Fibroblast of skin of left quadriceps (primary cell): ENCODE results near the gene PCID2.

Experiments
- DNase-seq, 2 experiments: peaks; one replicate each; pipeline ENCODE4 v3.0.0-alpha.2; 2013; ENCODE audit warnings: low read depth in 2 of 2

The PCID2 gene

DNA sequence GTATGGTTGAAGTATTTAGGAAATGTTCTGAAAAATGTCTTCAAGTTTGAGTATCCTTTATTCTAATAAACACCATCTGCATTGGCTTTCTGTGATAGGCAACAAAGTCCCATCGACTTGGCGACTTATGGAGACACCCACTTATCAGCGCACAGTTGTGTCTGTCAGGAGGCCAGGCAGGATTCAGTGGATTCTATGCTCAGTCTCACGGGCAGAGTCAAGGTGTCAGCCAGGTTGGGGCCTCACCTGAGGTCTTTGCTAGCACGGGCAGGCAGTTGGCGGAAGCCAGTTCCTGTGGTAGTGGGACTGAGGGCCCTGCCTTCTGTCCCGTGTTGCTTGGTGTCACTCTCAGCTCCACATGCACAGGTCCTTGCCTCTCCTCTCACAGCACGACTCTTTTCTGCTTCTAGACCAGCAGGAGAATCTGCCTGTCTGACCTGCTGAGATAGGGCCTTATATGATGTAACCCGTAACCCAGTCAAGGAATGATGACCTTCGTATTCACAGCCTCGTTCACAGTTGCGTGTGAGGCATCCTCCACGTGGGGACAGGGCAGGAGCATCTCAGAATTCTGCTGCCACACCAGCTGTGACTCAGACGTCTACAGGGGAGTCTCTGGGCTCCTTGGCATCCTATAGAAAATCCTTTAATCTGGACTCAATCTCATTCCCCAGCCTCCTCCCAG lies 10.9 kb upstream of the PCID2 start:
- no peak for DNase-seq

GRCh38 chr13:113218586-113218985 lies 10.1 kb upstream of the PCID2 start:
- no peak for DNase-seq

DNA sequence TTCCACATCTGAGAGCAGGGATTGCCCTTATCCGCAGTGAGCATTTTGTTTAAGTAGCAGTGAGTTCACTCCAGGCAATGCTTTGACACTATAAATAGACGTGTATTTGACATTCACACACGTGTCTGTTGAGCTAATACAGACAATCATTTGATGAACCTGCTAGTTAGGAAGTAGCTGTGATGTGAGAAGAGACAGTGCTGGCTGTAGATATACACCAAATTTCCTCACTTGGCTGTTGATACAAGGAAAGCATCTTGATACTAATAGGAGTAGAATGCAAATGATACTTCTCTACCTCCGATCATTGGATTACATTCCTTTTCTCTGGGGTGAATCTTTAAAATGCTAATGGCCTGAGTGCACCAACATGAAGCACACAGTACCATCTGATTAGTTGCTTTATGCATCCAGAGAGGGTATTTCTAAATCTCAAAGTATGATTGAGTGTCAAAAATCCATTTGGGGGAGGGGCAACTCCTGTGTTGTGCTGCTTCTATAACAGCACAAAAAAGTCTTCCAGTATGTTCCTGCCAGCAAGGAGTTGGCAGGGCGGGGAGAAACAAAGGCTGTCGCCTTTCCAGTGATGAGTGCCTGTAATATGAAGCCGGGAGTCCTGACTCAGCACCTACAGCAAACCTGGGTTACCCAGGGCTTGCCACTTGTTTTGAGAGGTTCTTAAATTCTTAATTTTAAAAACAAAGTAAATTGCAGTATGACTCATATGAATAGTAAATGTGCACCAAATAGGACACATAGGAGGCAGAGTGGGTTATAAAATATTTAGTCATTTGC lies 8.0 kb upstream of the PCID2 start:
- no peak for DNase-seq

DNA sequence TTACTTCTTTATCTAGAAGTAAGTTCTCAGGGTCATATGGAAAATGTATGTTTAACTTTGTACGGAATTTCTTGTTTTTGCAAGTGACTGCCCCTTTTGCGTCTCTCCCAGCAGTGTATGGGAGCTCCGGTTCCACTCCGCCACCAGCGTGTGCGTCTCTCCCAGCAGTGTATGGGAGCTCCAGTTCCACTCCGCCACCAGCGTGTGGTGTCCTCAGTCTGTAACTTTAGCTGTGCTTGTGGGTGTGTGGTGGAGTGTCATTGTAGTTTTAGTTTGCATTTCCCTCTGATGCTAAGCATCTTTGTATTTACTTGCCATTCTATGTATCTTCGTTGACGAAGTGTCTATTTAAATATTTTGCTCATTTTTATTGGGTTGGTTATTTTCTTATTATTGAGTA lies 3.3 kb upstream of the PCID2 start:
- DNase-seq = no peak

GRCh38 chr13:113210833-113211232 lies 2.4 kb upstream of the PCID2 start:
- DNase-seq = no peak

DNA sequence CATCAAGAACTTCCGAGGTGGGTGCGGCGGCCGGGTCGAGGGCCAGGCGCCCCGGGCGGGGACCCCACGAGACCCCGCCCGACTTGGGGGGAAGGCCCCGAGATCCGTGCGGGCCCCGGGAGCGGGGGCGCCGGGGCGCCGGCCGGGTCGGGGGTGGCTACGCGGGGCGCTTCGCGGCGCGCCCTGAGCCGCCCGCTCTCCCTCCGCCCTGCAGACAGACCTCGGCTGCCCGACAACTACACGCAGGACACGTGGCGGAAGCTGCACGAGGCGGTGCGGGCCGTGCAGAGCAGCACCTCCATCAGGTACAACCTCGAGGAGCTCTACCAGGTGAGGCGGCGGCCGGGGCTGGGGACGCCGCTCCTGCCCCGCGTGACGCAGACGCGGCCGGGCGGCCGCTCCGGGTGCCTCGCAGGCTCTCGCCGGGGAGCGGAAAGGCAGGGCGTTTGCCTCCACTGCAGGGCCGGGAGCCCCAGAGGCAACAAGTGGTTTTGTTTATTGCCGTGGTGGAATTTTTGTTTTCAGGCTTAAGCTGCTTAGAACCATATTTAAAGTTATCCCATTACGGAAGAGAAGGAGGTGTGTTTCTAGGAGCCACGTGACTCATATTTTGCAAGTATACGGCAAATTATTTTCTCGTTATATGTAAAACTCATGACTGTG lies 1.4 kb upstream of the PCID2 start:
- peak in 1 of 2 experiments; percentile 24 for DNase-seq

GRCh38 chr13:113209336-113209758 lies 878 bp upstream of the PCID2 start, which contains the start of gene CUL4A:
CUL4A (plus strand) TSS chr13:113209613; CDS start chr13:113209628, 15 bp downstream.
- peak; percentile 57 to 66 for DNase-seq

DNA sequence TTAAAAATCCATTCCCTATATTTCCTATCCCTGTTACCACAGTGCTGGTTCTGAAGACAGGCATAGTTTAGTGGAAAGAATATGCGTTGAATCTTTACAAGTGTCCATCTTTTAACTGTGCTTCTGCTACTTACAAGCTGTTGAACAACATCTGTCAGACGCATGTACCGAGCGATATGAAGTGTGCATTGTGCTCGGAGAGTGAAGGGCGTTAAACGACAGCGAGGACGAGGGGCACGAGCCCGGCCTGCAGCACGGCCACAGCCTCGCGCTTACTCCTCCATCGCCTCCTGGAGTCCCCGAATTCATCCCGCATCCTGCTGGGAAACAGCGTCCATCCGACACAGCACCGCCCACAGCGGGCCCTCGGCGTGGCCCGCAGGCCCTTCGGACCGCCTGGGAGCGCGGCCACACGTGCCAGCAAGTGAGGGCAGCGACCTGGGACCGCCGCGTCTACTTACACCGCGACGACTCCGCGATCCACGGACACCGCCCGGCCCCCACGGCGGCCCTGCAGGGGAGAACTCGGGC lies 514 bp downstream of the PCID2 start:
- no peak for DNase-seq

GRCh38 chr13:113207460-113207859 lies 1.0 kb downstream of the PCID2 start:
- DNase-seq = no peak

GRCh38 chr13:113205428-113205931 lies 3.0 kb downstream of the PCID2 start:
- DNase-seq = no peak

- no peak for DNase-seq
Observed at GRCh38 chr13:113204378-113204734, 4.1 kb downstream of the PCID2 start.

- no peak for DNase-seq
Observed at GRCh38 chr13:113203507-113204377, 4.7 kb downstream of the PCID2 start.

DNA sequence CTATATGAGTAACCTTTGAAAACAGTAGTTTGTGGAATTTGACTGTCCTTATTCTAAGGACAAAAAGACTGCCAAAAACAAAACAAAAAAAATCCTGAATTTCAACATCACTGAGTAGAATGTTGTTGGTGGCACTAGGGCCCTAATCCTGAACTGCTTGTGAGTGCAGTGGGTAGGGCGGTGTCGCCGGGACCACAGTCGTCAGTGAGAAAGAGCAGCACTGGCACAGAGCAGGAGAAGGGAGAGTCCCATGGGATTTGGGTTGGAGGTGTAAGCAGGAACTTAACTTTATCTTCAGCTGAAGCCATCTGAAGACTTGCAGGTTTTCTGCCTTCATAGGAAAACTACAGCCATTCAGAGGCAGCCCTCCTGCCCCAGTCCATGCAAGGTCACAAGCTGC lies 5.6 kb downstream of the PCID2 start:
- DNase-seq = no peak

DNA sequence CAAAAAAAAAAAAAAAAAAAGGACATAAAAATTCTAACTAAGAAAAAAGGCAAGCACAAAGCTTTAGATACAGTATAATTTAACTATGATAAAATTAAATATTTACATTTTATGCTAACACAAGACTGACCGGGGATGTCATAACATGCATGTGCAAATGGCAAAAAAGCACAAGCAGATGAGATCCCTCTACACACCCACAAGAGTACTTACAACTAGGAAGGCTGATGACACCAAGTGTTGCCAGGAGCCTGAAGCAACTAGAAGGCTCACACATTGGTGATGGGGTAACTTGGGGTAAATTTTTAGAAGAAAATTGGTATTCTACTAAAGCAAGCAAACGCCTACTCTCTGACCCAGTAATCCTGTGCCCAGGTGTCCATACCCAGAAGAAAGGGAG lies 6.7 kb downstream of the PCID2 start:
- no peak for DNase-seq

GRCh38 chr13:113196970-113197737 lies 11.3 kb downstream of the PCID2 start:
- DNase-seq = no peak

- DNase-seq = no peak
Observed at GRCh38 chr13:113195360-113195759, 13.1 kb downstream of the PCID2 start.

DNA sequence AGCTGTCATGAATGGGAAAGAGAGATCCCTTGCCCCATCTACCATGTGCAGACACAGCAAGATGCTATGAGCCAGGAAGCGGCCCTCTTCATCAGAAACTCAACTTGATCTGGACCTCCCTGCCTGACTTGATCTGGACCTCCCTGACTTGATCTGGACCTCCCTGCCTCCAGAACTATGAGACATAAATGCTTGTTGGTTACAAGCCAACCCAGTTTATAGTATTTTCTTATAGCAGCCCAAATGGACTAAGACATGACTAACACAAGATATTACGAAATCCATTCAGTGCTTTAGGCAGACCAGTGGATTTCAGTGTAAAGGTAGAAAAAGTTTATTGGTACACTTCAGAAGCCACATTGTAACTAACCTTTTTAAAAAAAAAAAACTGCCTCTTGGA lies 15.6 kb downstream of the PCID2 start:
- no peak for DNase-seq

DNA sequence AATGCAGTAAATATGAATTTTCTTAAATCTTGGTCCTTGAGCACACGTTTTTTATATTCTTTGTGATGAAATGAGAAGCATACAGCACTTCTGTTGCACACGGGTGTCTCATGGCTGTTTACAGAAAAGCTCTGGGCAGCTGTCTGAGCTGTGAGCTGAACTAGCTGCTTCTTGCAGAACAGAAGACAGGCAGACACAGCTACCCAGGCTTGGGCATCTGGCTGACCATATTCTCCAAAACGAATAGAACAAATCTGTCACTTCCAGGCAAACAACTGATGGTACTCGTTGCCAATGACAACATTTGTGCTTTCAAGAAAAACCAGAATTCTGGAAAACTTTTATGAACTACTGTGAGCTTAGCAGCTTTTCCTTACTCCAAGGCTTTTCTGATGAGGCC lies 16.2 kb downstream of the PCID2 start:
- DNase-seq = no peak

DNA sequence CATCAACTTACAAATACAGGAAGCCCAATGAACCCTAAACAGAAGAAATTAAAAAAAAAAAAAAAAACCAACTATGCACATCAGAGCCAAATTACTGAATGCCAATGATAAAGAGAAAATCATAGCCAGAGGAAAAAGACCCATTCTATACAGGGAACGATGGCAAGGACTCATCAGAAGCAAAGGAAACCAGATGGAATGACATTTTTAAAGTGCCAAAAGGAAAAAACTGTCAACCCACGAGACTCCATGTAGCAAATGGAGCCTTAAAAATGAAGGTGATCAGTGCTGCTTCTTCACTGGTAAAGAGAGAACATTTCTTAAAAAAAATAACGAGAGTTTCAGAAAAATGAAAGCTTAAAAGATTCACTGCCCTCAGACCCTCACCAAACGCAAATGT lies 18.3 kb downstream of the PCID2 start:
- DNase-seq = no peak

DNA sequence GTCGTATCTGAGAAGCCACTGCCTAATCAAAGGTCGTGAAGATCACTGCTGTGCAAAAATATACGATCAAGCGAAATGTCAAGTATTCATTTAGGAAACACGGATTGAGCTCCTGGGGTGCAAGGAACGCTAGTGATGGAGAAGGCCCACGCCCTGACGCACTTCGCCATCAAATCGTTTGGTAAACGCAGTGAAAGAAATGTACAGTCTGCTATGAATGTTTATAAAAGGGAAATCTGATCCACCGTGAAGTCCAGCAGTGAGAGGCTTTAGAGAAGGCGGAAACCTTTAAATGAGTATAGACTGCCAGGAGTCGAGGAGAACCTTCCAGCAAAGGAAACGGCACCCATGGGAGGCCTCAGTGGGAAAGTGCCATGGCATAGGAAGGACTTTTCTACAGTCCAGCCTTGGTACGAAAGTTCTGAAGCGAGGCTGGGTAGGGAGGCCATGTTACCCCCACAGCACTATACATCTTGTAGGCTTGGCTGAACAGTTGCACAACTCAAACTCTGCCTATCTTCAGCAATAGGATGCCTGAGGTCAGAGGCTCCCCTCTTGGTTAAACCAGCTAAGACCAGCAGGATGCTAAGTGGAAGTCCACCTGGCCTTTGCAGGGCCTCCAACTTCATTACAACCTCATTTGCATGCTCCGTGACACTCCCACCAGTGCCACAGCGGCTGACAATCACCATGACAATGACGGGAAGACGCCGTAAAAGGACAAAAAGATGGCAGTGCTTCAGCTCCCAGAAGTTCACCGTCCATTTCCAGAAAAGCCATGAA lies 20.4 kb downstream of the PCID2 start:
- DNase-seq = no peak
